Spleen (tissue), 3 donors: ENCODE measurements around the gene MYO10.

Experiments
- POLR2A ChIP-seq, 3 donors: fragments of 450-650 bp; IDR thresholded peaks; one replicate each; pipeline ENCODE4 v1.5.1; 2017; ENCODE audit warnings: antibody characterized with exemption in 3 of 3, mild to moderate bottlenecking in 1 of 3
- POLR2AphosphoS5 ChIP-seq, 3 donors: sonication (generic); formaldehyde crosslinking; IDR thresholded peaks; one replicate each; pipeline ENCODE4 v1.5.1; 2017; ENCODE audit warnings: antibody characterized with exemption in 3 of 3

DNA sequence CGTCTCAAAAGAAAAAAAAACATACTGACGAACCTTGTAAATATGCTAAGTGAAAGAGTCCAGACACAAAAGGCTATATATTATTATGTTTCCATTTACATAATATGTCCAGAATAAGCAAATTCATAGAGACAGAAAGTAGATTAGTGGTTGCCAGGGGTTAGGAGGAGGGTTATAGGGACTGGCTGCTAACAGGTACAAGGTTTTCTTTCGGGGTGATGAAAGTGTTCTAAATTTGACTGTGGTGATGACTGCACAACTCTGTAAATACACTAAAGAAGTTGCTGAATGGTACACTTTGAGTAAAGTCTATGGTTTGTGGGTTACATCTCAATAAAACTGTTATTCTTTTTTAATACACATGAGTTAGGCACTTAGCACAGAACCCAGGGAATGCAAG, 98.8 kb downstream of the MYO10 start:
- TF ChIP-seq POLR2AphosphoS5 (IDR thresholded peaks at IDR 0.05) (no peak), POLR2A (IDR thresholded peaks at IDR 0.05) (no peak)
